Uterus (tissue), 2 donors: ENCODE data around the gene GFRA4.

Experiments
- POLR2A ChIP-seq, 2 donors: fragments of 450-650 bp; IDR thresholded peaks; one replicate each; pipeline ENCODE4 v1.6.1; 2016; ENCODE audit warnings: antibody characterized with exemption in 2 of 2, mild to moderate bottlenecking in 1 of 2, moderate library complexity in 1 of 2
- TF ChIP-seq, protein P1 (sequence below), 4 experiments: fragments of 200-600 bp in 2 of 4; fragments of 450-650 bp in 2 of 4; sonication (generic) in 2 of 4; IDR thresholded peaks; one replicate each; pipeline ENCODE4 v1.5.1; 2016 to 2019; ENCODE audit warnings: antibody characterized with exemption in 4 of 4, mild to moderate bottlenecking in 2 of 4, moderate library complexity in 1 of 4

- TF ChIP-seq, protein P1, sequence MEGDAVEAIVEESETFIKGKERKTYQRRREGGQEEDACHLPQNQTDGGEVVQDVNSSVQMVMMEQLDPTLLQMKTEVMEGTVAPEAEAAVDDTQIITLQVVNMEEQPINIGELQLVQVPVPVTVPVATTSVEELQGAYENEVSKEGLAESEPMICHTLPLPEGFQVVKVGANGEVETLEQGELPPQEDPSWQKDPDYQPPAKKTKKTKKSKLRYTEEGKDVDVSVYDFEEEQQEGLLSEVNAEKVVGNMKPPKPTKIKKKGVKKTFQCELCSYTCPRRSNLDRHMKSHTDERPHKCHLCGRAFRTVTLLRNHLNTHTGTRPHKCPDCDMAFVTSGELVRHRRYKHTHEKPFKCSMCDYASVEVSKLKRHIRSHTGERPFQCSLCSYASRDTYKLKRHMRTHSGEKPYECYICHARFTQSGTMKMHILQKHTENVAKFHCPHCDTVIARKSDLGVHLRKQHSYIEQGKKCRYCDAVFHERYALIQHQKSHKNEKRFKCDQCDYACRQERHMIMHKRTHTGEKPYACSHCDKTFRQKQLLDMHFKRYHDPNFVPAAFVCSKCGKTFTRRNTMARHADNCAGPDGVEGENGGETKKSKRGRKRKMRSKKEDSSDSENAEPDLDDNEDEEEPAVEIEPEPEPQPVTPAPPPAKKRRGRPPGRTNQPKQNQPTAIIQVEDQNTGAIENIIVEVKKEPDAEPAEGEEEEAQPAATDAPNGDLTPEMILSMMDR (IDR thresholded peaks at IDR 0.05), result no peak
- no peak for TF ChIP-seq POLR2A (IDR thresholded peaks at IDR 0.05)
Observed at GRCh38 chr20:3678856-3679720, 15.9 kb upstream of the GFRA4 start.
